Activated CD4-positive, alpha-beta T cell treated with anti-CD3 and anti-CD28 coated beads for 24 hours (primary cell): ENCODE results near the gene TAS1R3.

Experiments
- DNase-seq, 2 donors: peaks; one replicate each; pipeline ENCODE4 v3.0.0-alpha.2; 2020; ENCODE audit warnings: low read depth in 2 of 2

TAS1R3 gene

GRCh38 chr1:1331068-1331965 is at the start of gene TAS1R3:
Gene TAS1R3 (plus strand): TSS chr1:1331280. CDS start chr1:1331346, 66 bp downstream.
- no peak for DNase-seq

- no peak for DNase-seq
Observed at GRCh38 chr1:1281533-1282321, 49.4 kb upstream of the TAS1R3 start.

GRCh38 chr1:1282998-1283397 is 48.1 kb upstream of the TAS1R3 start:
- no peak for DNase-seq

GRCh38 chr1:1283821-1284220 is 47.3 kb upstream of the TAS1R3 start:
- no peak for DNase-seq

- DNase-seq = no peak
Observed at GRCh38 chr1:1284221-1285101, 46.6 kb upstream of the TAS1R3 start.

GRCh38 chr1:1285102-1285571 is 45.9 kb upstream of the TAS1R3 start:
- no peak for DNase-seq

- no peak for DNase-seq
Observed at GRCh38 chr1:1285611-1286311, 45.3 kb upstream of the TAS1R3 start.

- DNase-seq = no peak
Observed at GRCh38 chr1:1286313-1287261, 44.5 kb upstream of the TAS1R3 start.

GRCh38 chr1:1287288-1288110 is 43.6 kb upstream of the TAS1R3 start:
- no peak for DNase-seq

GRCh38 chr1:1290238-1290731 is 40.8 kb upstream of the TAS1R3 start:
- peak in 1 of 2 donors; percentile 64 for DNase-seq

GRCh38 chr1:1291023-1291528 is 40.0 kb upstream of the TAS1R3 start:
- no peak for DNase-seq

GRCh38 chr1:1291548-1292441 is 39.3 kb upstream of the TAS1R3 start:
- DNase-seq = no peak

GRCh38 chr1:1292442-1292779 is 38.7 kb upstream of the TAS1R3 start:
- DNase-seq = no peak

GRCh38 chr1:1292851-1293250 is 38.2 kb upstream of the TAS1R3 start:
- DNase-seq = no peak

- DNase-seq = no peak
Observed at GRCh38 chr1:1293263-1294249, 37.5 kb upstream of the TAS1R3 start.

- no peak for DNase-seq
Observed at GRCh38 chr1:1294250-1294890, 36.7 kb upstream of the TAS1R3 start.
